ENCODE measurements around the gene SPAM1. TPM values are rescaled to one million over a fixed set of nuclear protein-coding genes. Genes with fewer than 3 reads are reported as not detected.

The SPAM1 gene
- total RNA-seq, 1 experiment from 2014 or later = not detected

GRCh38 chr7:123966936-123967335 lies 41.9 kb downstream of the SPAM1 start:
- ChIA-PET CTCF (interaction anchor here (0.6 to 1.3 kb wide), 11 partner anchors 16 to 1447 kb away, joined by 3 to 4 read pairs (median 3); no protein-coding TSS in a partner anchor), POLR2A (interaction anchor here (1.0 kb wide), 1 partner anchor 10 kb away, joined by 3 read pairs; no protein-coding TSS in a partner anchor)
- no peak overlapping the region for H3K4me3 Mint-ChIP-seq (ENCODE audit: unreplicated experiment)
- no peaks in the 10 kb centered on the region for H3K9me3 Mint-ChIP-seq (ENCODE audit: unreplicated experiment)
- no peak for DNase-seq (ENCODE audit: unreplicated experiment)
- H3K36me3 Mint-ChIP-seq (ENCODE audit: insufficient read depth, unreplicated experiment) = peaks cover 6% of the 10 kb centered on the region
- intact Hi-C loops (cut with micrococcal nuclease) = no loop called here
- no peak overlapping the region for H3K27ac Mint-ChIP-seq (ENCODE audit: low read depth, unreplicated experiment)
- TF ChIP-seq CTCF (IDR thresholded peaks at IDR 0.05; ENCODE audit: unreplicated experiment) = no peak
- BruUV-seq (replicated peaks) = no TSS peak
- no peaks in the 10 kb centered on the region for H3K27me3 Mint-ChIP-seq (ENCODE audit: insufficient read depth, unreplicated experiment)
- no peaks in the 10 kb centered on the region for H3K4me1 Mint-ChIP-seq (ENCODE audit: insufficient read depth, unreplicated experiment)

GRCh38 chr7:123972045-123972444 lies 47.0 kb downstream of the SPAM1 start:
- POLR2A ChIA-PET = no interaction called here
- intact Hi-C loops (cut with micrococcal nuclease) = no loop called here
- CTCF ChIA-PET = no interaction called here
- no peaks in the 10 kb centered on the region for H3K9me3 Mint-ChIP-seq (ENCODE audit: unreplicated experiment)
- no peaks in the 10 kb centered on the region for H3K27me3 Mint-ChIP-seq (ENCODE audit: insufficient read depth, unreplicated experiment)
- H3K4me1 Mint-ChIP-seq (ENCODE audit: insufficient read depth, unreplicated experiment) = no peaks in the 10 kb centered on the region
- no peak overlapping the region for H3K4me3 Mint-ChIP-seq (ENCODE audit: unreplicated experiment)
- no peak for TF ChIP-seq CTCF (IDR thresholded peaks at IDR 0.05; ENCODE audit: unreplicated experiment)
- DNase-seq (ENCODE audit: unreplicated experiment) = no peak
- BruUV-seq (replicated peaks) = no TSS peak
- H3K27ac Mint-ChIP-seq (ENCODE audit: low read depth, unreplicated experiment) = no peak overlapping the region
- H3K36me3 Mint-ChIP-seq (ENCODE audit: insufficient read depth, unreplicated experiment) = peaks cover 6% of the 10 kb centered on the region

- no TSS peak for BruUV-seq (replicated peaks)
- no peaks in the 10 kb centered on the region for H3K9me3 Mint-ChIP-seq (ENCODE audit: unreplicated experiment)
- H3K27ac Mint-ChIP-seq (ENCODE audit: low read depth, unreplicated experiment) = no peak overlapping the region
- DNase-seq (ENCODE audit: unreplicated experiment) = no peak
- TF ChIP-seq CTCF (IDR thresholded peaks at IDR 0.05; ENCODE audit: unreplicated experiment) = no peak
- no peaks in the 10 kb centered on the region for H3K27me3 Mint-ChIP-seq (ENCODE audit: insufficient read depth, unreplicated experiment)
- H3K36me3 Mint-ChIP-seq (ENCODE audit: insufficient read depth, unreplicated experiment) = peaks cover 6% of the 10 kb centered on the region
- intact Hi-C loops (cut with micrococcal nuclease) = no loop called here
- ChIA-PET CTCF (interaction anchor here (0.6 kb wide), 2 partner anchors 14 to 199 kb away, joined by 3 to 4 read pairs; no protein-coding TSS in a partner anchor), POLR2A (no interaction called here)
- H3K4me1 Mint-ChIP-seq (ENCODE audit: insufficient read depth, unreplicated experiment) = no peaks in the 10 kb centered on the region
- H3K4me3 Mint-ChIP-seq (ENCODE audit: unreplicated experiment) = no peak overlapping the region
Measured at GRCh38 chr7:123972831-123973230, 47.8 kb downstream of the SPAM1 start.

GRCh38 chr7:123974326-123974908 lies 49.4 kb downstream of the SPAM1 start:
- Mint-ChIP-seq H3K4me1 (ENCODE audit: insufficient read depth, unreplicated experiment) (no peaks in the 10 kb centered on the region), H3K9me3 (ENCODE audit: unreplicated experiment) (no peaks in the 10 kb centered on the region), H3K4me3 (ENCODE audit: unreplicated experiment) (no peak overlapping the region), H3K27ac (ENCODE audit: low read depth, unreplicated experiment) (no peak overlapping the region), H3K27me3 (ENCODE audit: insufficient read depth, unreplicated experiment) (no peaks in the 10 kb centered on the region), H3K36me3 (ENCODE audit: insufficient read depth, unreplicated experiment) (peaks cover under 1% of the 10 kb centered on the region)
- intact Hi-C loops (cut with micrococcal nuclease) = no loop called here
- no TSS peak for BruUV-seq (replicated peaks)
- DNase-seq (ENCODE audit: unreplicated experiment) = no peak
- TF ChIP-seq CTCF (IDR thresholded peaks at IDR 0.05; ENCODE audit: unreplicated experiment) = no peak
- ChIA-PET CTCF (no interaction called here), POLR2A (no interaction called here)

Measured in MCF 10A (cell line).